Common myeloid progenitor, CD34-positive (primary cell): ENCODE results near the gene NBPF9. TPM values are rescaled to one million over a fixed set of nuclear protein-coding genes. Genes with fewer than 3 reads are reported as not detected.
"Not testable (repeated sequence)": the region's sequence is repeated elsewhere in the genome, so short reads cannot be mapped to it uniquely, and the experiment has no call there.

Experiments
- CTCF ChIA-PET: fragments of 350-600 bp; sonication (Branson Sonifier 250); formaldehyde crosslinking; loops from one replicate; lab custom pipeline; 2021; ENCODE audit warnings: antibody characterized with exemption; lab: Charles Lee
- POLR2A ChIA-PET: fragments of 350-600 bp; sonication (Branson Sonifier 250); formaldehyde crosslinking; loops from one replicate; lab custom pipeline; 2021; ENCODE audit warnings: antibody characterized with exemption; lab: Charles Lee
- DNase-seq, 3 donors: peaks; one replicate each; pipeline versions ENCODE4 v3.0.0 to v3.0.0-alpha.2; 2013
- H3K27ac ChIP-seq, 2 experiments: 1 replicate in 1 of 2; 2 replicates in 1 of 2; pipeline ENCODE4 v1.7.0; 2013; ENCODE audit warnings: inconsistent platforms in 2 of 2, low read length in 2 of 2, mild to moderate bottlenecking in 2 of 2, low read depth in 1 of 2, moderate library complexity in 1 of 2; ENCODE audit not compliant: severe bottlenecking in 2 of 2, insufficient read depth in 1 of 2, poor library complexity in 1 of 2
- H3K27me3 ChIP-seq, 5 experiments: replicated peaks in 2 of 5; 1 replicate in 3 of 5; 2 replicates in 2 of 5; pipeline versions ENCODE4 v1.6.1 to v1.7.0; 2013; ENCODE audit warnings: low read length in 4 of 5, mild to moderate bottlenecking in 2 of 5, moderate library complexity in 2 of 5, inconsistent platforms in 1 of 5; ENCODE audit not compliant: insufficient read depth in 5 of 5, control insufficient read depth in 4 of 5
- H3K36me3 ChIP-seq, 4 experiments: 1 replicate in 2 of 4; 2 replicates in 2 of 4; pipeline versions ENCODE4 v1.6.1 to v1.7.0; 2013; ENCODE audit warnings: low read length in 3 of 4, control low read depth in 1 of 4, mild to moderate bottlenecking in 1 of 4; ENCODE audit not compliant: control insufficient read depth in 4 of 4, insufficient read depth in 4 of 4
- H3K4me1 ChIP-seq, 4 experiments: 1 replicate in 3 of 4; 2 replicates in 1 of 4; pipeline versions ENCODE4 v1.6.1 to v1.7.1; 2013; ENCODE audit warnings: low read length in 3 of 4, mild to moderate bottlenecking in 3 of 4, control low read depth in 1 of 4, inconsistent platforms in 1 of 4, moderate library complexity in 1 of 4; ENCODE audit not compliant: control insufficient read depth in 4 of 4, insufficient read depth in 4 of 4; ENCODE audit errors: control extremely low read depth in 1 of 4
- H3K4me3 ChIP-seq, 7 experiments: 1 replicate in 4 of 7; 2 replicates in 3 of 7; pipeline versions ENCODE4 v1.5.1 to v1.7.0; 2013; ENCODE audit warnings: mild to moderate bottlenecking in 7 of 7, low read length in 6 of 7, moderate library complexity in 6 of 7, inconsistent platforms in 2 of 7, low read depth in 2 of 7, control low read depth in 1 of 7; ENCODE audit not compliant: insufficient read depth in 4 of 7, control insufficient read depth in 1 of 7; ENCODE audit errors: extremely low read depth in 1 of 7
- H3K9me3 ChIP-seq, 5 experiments: 1 replicate in 4 of 5; 2 replicates in 1 of 5; pipeline versions ENCODE4 v1.6.1 to v1.7.1; 2013; ENCODE audit warnings: low read length in 4 of 5, mild to moderate bottlenecking in 2 of 5, inconsistent platforms in 1 of 5, low read depth in 1 of 5, moderate library complexity in 1 of 5; ENCODE audit not compliant: control insufficient read depth in 4 of 5, insufficient read depth in 2 of 5; ENCODE audit errors: control extremely low read depth in 1 of 5
- WGBS: methylation state at CpG from one replicate; pipeline ENCODE4 v1.1.5; 2013; ENCODE audit not compliant: insufficient coverage; 5-methylcytosine and 5-hydroxymethylcytosine counted together
- polyA plus RNA-seq: library from polyadenylated mRNA; unstranded; fragments of 120-200 nt; gene quantifications from one replicate; pipeline ENCODE4 v1.2.1, GENCODE V29; 2013

NBPF9 gene
- polyA plus RNA-seq: 13.0 TPM

GRCh38 chr1:149103109-149104081 lies at the start of gene NBPF9:
Gene NBPF9, minus strand, starts transcription at chr1:149103551. Its CDS starts 21,412 bp downstream, at chr1:149082139.
- DNase-seq: peak in 2 of 3 donors; percentile 35 to 51
- H3K27ac ChIP-seq, H3K36me3 ChIP-seq, H3K4me1 ChIP-seq, H3K9me3 ChIP-seq, POLR2A ChIA-PET, H3K27me3 ChIP-seq, CTCF ChIA-PET: not testable (repeated sequence)
- no CpG with 5 or more reads among the region's 85 CpGs for WGBS
- H3K4me3 ChIP-seq: peak within 1 kb of the TSS in 4 of 7 experiments; percentile 42 to 69 (median 47)

- CTCF ChIA-PET, DNase-seq, H3K27me3 ChIP-seq, H3K9me3 ChIP-seq, POLR2A ChIA-PET, H3K4me3 ChIP-seq, H3K36me3 ChIP-seq, H3K4me1 ChIP-seq, H3K27ac ChIP-seq: not testable (repeated sequence)
- no CpG with 5 or more reads among the region's 4 CpGs for WGBS
Measured at GRCh38 chr1:149149909-149150308, 46.6 kb upstream of the NBPF9 start.

- H3K4me3 ChIP-seq, H3K27me3 ChIP-seq, H3K9me3 ChIP-seq, POLR2A ChIA-PET, CTCF ChIA-PET, DNase-seq, H3K27ac ChIP-seq, H3K4me1 ChIP-seq, H3K36me3 ChIP-seq: not testable (repeated sequence)
- WGBS: no CpG with 5 or more reads among the region's 2 CpGs
Measured at GRCh38 chr1:149137585-149137984, 34.2 kb upstream of the NBPF9 start.

- H3K4me3 ChIP-seq, CTCF ChIA-PET, H3K27ac ChIP-seq, H3K4me1 ChIP-seq, H3K9me3 ChIP-seq, H3K36me3 ChIP-seq, H3K27me3 ChIP-seq, DNase-seq, POLR2A ChIA-PET: not testable (repeated sequence)
- 100% methylated on average over 1 of the region's 7 CpGs for WGBS
Measured at GRCh38 chr1:149130938-149131337, 27.6 kb upstream of the NBPF9 start.

- H3K9me3 ChIP-seq, H3K4me1 ChIP-seq, H3K27ac ChIP-seq, DNase-seq, H3K4me3 ChIP-seq, CTCF ChIA-PET, POLR2A ChIA-PET, H3K27me3 ChIP-seq, H3K36me3 ChIP-seq: not testable (repeated sequence)
- no CpG with 5 or more reads among the region's 17 CpGs for WGBS
Measured at GRCh38 chr1:149129245-149129644, 25.9 kb upstream of the NBPF9 start.

- H3K4me1 ChIP-seq, H3K27me3 ChIP-seq, H3K36me3 ChIP-seq, CTCF ChIA-PET, H3K4me3 ChIP-seq, POLR2A ChIA-PET, H3K9me3 ChIP-seq, H3K27ac ChIP-seq: not testable (repeated sequence)
- no CpG with 5 or more reads among the region's 6 CpGs for WGBS
- peak; percentile 0 to 62 (median 50) for DNase-seq
Measured at GRCh38 chr1:149126555-149127145, 23.3 kb upstream of the NBPF9 start.
